ENCODE data around the gene NKX3-2.

Gene NKX3-2

DNA sequence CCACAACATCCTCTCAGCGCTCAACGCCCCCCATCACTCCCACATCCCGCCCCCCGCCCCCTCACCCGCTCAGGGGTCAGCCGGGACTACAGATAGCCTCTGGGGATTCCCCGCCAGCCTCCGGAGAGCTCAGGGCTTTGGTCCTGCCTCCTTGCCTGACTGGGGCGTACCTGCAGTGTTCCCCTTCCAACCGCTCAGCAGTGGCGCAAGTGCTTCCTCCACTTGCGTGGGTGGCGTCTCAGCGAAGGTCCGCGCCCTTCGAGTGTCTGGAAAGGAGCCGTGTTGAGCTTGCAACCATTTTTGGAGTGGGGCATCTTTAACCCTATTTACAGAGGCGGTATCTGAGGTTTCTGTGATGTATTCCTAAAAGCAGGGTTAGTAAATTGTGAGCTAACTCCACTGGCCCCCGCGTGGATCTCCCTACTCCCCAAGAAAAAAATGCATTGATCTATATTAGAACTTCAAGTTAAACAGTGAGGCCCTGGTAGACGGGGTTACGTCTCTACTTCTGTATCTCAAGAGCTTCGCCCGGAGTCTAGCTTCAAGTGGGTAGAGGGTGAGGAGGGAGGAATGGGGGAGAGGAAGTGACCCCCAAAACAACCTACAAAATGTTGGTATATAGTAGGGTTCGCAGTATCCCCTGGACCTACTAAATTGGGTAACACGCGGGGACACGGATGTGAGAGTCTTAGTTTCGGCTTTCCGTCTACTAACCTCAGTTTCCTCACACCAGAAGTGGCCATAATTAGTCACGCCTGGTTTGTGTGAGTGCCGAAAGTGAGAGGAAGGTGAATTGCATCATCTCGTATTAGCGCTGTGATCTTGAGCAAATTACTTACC lies 16.1 kb downstream of the NKX3-2 start:
- Histone ChIP-seq H3K4me1 (ENCODE audit: control insufficient read depth, insufficient read depth, low read length) (peaks cover 11% of the 10 kb centered on the region), H3K4me3 (ENCODE audit: low read depth, low read length) (peak overlapping the region; percentile 27), H3K27me3 (ENCODE audit: control insufficient read depth, insufficient read depth, low read length) (peaks cover 99% of the 10 kb centered on the region)

DNA sequence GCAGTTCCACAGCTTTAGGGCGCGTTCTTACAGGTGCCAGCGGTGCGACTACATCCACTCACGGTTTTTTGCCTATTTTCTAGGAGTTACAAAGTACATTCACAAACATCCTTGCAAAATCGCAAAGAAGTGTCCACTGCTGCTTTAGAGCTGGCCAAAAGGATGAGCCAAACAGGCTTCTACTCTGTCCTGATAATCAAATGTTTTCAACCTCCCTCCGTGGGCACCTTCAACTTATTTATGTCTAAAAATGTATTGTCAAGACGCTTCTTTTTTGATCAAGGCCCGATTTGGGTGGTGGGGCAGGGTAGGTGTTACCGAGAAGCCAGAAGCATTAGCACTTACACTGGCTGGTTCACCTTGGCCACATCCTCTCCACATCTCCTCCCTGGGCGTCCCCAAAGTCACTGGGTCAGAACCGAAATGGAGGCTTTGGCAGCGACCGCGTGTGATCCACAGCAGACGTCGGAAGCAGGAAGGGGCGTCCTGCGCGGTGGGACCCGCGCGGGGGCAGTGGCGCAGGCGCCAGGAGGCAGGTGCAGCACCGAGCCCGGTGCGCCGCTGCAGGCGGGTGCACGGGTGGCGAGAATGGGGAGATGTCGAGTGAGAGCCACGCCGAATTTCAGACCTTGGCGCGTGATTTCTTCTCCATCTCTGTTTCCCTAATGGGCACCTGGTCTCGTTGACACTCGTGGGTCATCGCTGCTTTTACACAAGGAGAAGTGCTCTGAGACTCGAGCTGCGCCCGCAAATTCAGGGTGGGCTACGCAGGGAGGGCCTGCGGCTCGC lies 16.9 kb downstream of the NKX3-2 start:
- H3K4me1 ChIP-seq (ENCODE audit: control insufficient read depth, insufficient read depth, low read length) = peaks cover 11% of the 10 kb centered on the region
- H3K9ac ChIP-seq (ENCODE audit: low read depth, low read length) = no peak overlapping the region
- H3K4me3 ChIP-seq (ENCODE audit: low read depth, low read length) = peak overlapping the region; percentile 27
- H3K36me3 ChIP-seq (ENCODE audit: control insufficient read depth, insufficient read depth, low read length) = no peaks in the 10 kb centered on the region
- peaks cover 4% of the 10 kb centered on the region for H3K9me3 ChIP-seq (ENCODE audit: control insufficient read depth, insufficient read depth, low read length)
- H3K27me3 ChIP-seq (ENCODE audit: control insufficient read depth, insufficient read depth, low read length) = peaks cover 99% of the 10 kb centered on the region

More for the DNA sequence above, 16.1 kb downstream of the NKX3-2 start:
- no peak overlapping the region for H3K9ac ChIP-seq (ENCODE audit: low read depth, low read length)
- H3K36me3 ChIP-seq (ENCODE audit: control insufficient read depth, insufficient read depth, low read length) = no peaks in the 10 kb centered on the region
- H3K9me3 ChIP-seq (ENCODE audit: control insufficient read depth, insufficient read depth, low read length) = peaks cover 4% of the 10 kb centered on the region

DNA sequence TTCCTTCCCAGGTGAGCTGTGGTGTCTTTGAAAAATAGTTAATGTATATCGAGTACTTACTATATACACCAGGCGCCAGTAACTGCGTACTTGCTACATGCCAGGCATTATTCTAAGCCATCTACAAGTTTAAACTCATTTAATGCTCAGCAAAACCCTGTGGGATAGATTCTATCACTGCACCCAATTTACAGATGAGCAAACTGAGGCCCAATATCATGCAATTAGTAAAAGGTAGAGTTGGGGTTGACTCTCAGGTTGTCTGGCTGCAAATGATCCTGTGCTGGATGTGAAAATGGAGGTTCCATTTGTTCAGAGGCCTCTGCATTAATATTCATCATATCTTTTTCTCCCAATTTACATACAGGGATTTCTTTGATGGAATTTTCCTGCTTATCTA lies 17.6 kb downstream of the NKX3-2 start:
- H3K9ac ChIP-seq (ENCODE audit: low read depth, low read length) = no peak overlapping the region
- no peaks in the 10 kb centered on the region for H3K36me3 ChIP-seq (ENCODE audit: control insufficient read depth, insufficient read depth, low read length)
- H3K27me3 ChIP-seq (ENCODE audit: control insufficient read depth, insufficient read depth, low read length) = peaks cover 99% of the 10 kb centered on the region
- H3K4me3 ChIP-seq (ENCODE audit: low read depth, low read length) = peak overlapping the region; percentile 16
- H3K4me1 ChIP-seq (ENCODE audit: control insufficient read depth, insufficient read depth, low read length) = peaks cover 11% of the 10 kb centered on the region
- peaks cover 4% of the 10 kb centered on the region for H3K9me3 ChIP-seq (ENCODE audit: control insufficient read depth, insufficient read depth, low read length)

DNA sequence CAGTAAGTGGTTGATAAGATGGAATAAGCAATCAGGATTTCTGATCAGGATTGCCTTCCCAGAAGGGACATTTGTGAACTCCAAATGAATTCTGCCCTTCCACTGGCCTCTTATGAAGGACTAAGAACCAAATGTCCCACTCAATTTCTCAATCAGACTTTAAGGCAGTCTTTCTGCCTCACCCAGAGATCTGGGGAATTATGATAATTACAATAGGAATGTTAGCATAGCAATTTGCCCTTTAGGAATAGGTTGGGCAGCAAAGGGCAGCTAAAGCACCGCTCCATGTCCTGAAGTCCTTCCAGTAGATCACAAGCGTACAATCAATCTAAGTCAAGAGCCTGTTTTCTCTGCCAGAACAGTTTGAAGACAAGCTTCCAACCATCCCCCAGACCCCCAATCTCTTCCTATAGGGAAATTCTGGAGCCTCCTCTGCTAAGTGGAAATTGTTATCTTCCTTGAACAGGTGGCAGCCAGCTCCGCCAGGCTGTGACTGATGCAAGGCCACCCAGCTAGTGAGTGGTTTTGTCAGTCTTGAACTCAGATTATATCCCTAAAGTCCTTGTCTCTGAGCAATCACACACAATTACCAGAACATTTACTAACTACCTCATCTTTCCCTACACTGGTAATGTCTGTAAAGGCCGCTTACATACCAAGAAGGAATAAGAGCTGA lies 18.6 kb downstream of the NKX3-2 start:
- H3K36me3 ChIP-seq (ENCODE audit: control insufficient read depth, insufficient read depth, low read length) = no peaks in the 10 kb centered on the region
- H3K4me3 ChIP-seq (ENCODE audit: low read depth, low read length) = peak overlapping the region; percentile 16
- peaks cover 8% of the 10 kb centered on the region for H3K4me1 ChIP-seq (ENCODE audit: control insufficient read depth, insufficient read depth, low read length)
- no peak overlapping the region for H3K9ac ChIP-seq (ENCODE audit: low read depth, low read length)
- H3K27me3 ChIP-seq (ENCODE audit: control insufficient read depth, insufficient read depth, low read length) = peaks cover 99% of the 10 kb centered on the region
- H3K9me3 ChIP-seq (ENCODE audit: control insufficient read depth, insufficient read depth, low read length) = peaks cover 4% of the 10 kb centered on the region

GRCh38 chr4:13524504-13525243 lies 19.6 kb downstream of the NKX3-2 start:
- H3K36me3 ChIP-seq (ENCODE audit: control insufficient read depth, insufficient read depth, low read length) = no peaks in the 10 kb centered on the region
- peaks cover 99% of the 10 kb centered on the region for H3K27me3 ChIP-seq (ENCODE audit: control insufficient read depth, insufficient read depth, low read length)

GRCh38 chr4:13523591-13524503 lies 20.5 kb downstream of the NKX3-2 start:
- Histone ChIP-seq H3K4me3 (ENCODE audit: low read depth, low read length) (peak overlapping the region; percentile 46), H3K9me3 (ENCODE audit: control insufficient read depth, insufficient read depth, low read length) (peaks cover 4% of the 10 kb centered on the region), H3K9ac (ENCODE audit: low read depth, low read length) (no peak overlapping the region), H3K36me3 (ENCODE audit: control insufficient read depth, insufficient read depth, low read length) (no peaks in the 10 kb centered on the region), H3K4me1 (ENCODE audit: control insufficient read depth, insufficient read depth, low read length) (peaks cover 8% of the 10 kb centered on the region), H3K27me3 (ENCODE audit: control insufficient read depth, insufficient read depth, low read length) (peaks cover 99% of the 10 kb centered on the region)

More at GRCh38 chr4:13524504-13525243, 19.6 kb downstream of the NKX3-2 start:
- Histone ChIP-seq H3K4me3 (ENCODE audit: low read depth, low read length) (peak overlapping the region; percentile 5), H3K9ac (ENCODE audit: low read depth, low read length) (no peak overlapping the region), H3K9me3 (ENCODE audit: control insufficient read depth, insufficient read depth, low read length) (peaks cover 4% of the 10 kb centered on the region), H3K4me1 (ENCODE audit: control insufficient read depth, insufficient read depth, low read length) (peaks cover 8% of the 10 kb centered on the region)

DNA sequence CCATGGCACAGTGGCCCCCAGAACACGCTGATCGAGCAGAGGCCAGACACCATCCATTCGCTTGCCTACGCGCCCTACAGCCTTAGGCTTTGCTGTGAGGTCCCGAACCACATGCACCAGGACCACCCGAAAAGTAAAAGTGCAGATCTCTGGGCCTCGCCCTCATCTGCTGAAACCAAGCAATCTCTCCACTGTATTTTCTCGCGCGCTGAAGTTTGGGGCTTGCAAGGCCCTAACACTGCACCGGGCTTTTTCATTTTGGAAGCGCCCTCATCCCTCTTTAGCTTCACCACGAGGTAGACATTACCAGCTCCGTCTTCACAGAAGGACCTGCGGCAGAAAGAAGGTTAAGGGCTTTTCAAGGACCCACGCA lies 21.2 kb downstream of the NKX3-2 start:
- Histone ChIP-seq H3K36me3 (ENCODE audit: control insufficient read depth, insufficient read depth, low read length) (no peaks in the 10 kb centered on the region), H3K4me1 (ENCODE audit: control insufficient read depth, insufficient read depth, low read length) (peaks cover 8% of the 10 kb centered on the region), H3K27me3 (ENCODE audit: control insufficient read depth, insufficient read depth, low read length) (peaks cover 95% of the 10 kb centered on the region), H3K9ac (ENCODE audit: low read depth, low read length) (no peak overlapping the region), H3K9me3 (ENCODE audit: control insufficient read depth, insufficient read depth, low read length) (peaks cover 4% of the 10 kb centered on the region), H3K4me3 (ENCODE audit: low read depth, low read length) (peak overlapping the region; percentile 46)

DNA sequence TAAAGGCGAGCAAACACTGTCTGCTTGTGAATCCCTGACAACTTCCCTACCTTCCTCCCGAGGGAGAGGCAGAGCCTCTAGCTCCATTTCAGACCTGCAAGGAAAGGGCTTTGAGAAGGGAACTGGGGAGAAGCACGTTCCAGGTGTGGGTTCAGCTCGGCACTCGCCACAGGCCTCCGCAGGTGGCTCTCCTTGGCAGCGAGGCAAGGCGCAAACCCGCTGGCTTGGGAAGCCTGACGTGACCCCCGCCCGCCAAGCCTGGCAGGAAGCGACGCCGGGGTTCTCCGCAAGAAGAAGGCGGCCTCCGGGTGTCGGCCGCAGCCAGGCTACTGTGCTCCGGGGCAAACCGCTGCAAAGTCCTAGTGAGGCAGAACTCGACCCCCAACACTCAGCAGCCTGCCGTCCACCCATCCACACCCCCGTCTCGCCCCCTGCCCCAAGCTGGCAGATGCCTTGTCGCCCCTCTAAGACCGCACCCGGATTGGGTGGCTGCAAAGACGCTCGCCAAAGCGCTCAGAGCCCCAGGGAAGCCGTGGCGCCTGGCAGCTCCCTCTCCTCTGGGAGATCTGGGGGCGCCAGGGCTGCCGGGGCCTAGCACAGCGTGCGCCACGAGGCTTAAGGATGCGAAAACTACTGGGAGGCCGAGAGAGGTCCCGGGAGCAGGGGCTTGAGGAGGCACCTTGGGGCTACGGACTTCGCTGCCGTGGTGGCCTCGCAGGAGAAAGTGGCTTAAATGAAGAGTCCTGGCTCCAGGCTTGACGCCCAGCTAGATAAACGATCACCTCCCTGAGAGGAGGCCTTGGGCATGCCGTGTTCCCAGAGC lies 21.8 kb downstream of the NKX3-2 start:
- Histone ChIP-seq H3K27me3 (ENCODE audit: control insufficient read depth, insufficient read depth, low read length) (peaks cover 89% of the 10 kb centered on the region), H3K36me3 (ENCODE audit: control insufficient read depth, insufficient read depth, low read length) (no peaks in the 10 kb centered on the region), H3K4me1 (ENCODE audit: control insufficient read depth, insufficient read depth, low read length) (peaks cover 8% of the 10 kb centered on the region), H3K4me3 (ENCODE audit: low read depth, low read length) (peak overlapping the region; percentile 46), H3K9ac (ENCODE audit: low read depth, low read length) (no peak overlapping the region), H3K9me3 (ENCODE audit: control insufficient read depth, insufficient read depth, low read length) (peaks cover 4% of the 10 kb centered on the region)

- Histone ChIP-seq H3K9me3 (ENCODE audit: control insufficient read depth, insufficient read depth, low read length) (peaks cover 4% of the 10 kb centered on the region), H3K27me3 (ENCODE audit: control insufficient read depth, insufficient read depth, low read length) (peaks cover 75% of the 10 kb centered on the region), H3K9ac (ENCODE audit: low read depth, low read length) (no peak overlapping the region), H3K4me1 (ENCODE audit: control insufficient read depth, insufficient read depth, low read length) (peaks cover 6% of the 10 kb centered on the region), H3K4me3 (ENCODE audit: low read depth, low read length) (no peak overlapping the region), H3K36me3 (ENCODE audit: control insufficient read depth, insufficient read depth, low read length) (no peaks in the 10 kb centered on the region)
Measured at GRCh38 chr4:13521047-13521446, 23.3 kb downstream of the NKX3-2 start.

- Histone ChIP-seq H3K4me3 (ENCODE audit: low read depth, low read length) (no peak overlapping the region), H3K4me1 (ENCODE audit: control insufficient read depth, insufficient read depth, low read length) (peaks cover 4% of the 10 kb centered on the region), H3K36me3 (ENCODE audit: control insufficient read depth, insufficient read depth, low read length) (no peaks in the 10 kb centered on the region), H3K9ac (ENCODE audit: low read depth, low read length) (no peak overlapping the region), H3K27me3 (ENCODE audit: control insufficient read depth, insufficient read depth, low read length) (peaks cover 29% of the 10 kb centered on the region), H3K9me3 (ENCODE audit: control insufficient read depth, insufficient read depth, low read length) (no peaks in the 10 kb centered on the region)
Measured at GRCh38 chr4:13516315-13516860, 27.9 kb downstream of the NKX3-2 start.
